GM12872 (cell line): Measurements from ENCODE around the gene FBXO11.

ENCODE experiments used
- TF ChIP-seq, protein P1 (sequence below): IDR thresholded peaks from 3 replicates; pipeline ENCODE4 v1.5.1; 2011; ENCODE audit warnings: low read depth, mild to moderate bottlenecking, low read length, moderate library complexity; ENCODE audit not compliant: insufficient read depth

Gene FBXO11

DNA sequence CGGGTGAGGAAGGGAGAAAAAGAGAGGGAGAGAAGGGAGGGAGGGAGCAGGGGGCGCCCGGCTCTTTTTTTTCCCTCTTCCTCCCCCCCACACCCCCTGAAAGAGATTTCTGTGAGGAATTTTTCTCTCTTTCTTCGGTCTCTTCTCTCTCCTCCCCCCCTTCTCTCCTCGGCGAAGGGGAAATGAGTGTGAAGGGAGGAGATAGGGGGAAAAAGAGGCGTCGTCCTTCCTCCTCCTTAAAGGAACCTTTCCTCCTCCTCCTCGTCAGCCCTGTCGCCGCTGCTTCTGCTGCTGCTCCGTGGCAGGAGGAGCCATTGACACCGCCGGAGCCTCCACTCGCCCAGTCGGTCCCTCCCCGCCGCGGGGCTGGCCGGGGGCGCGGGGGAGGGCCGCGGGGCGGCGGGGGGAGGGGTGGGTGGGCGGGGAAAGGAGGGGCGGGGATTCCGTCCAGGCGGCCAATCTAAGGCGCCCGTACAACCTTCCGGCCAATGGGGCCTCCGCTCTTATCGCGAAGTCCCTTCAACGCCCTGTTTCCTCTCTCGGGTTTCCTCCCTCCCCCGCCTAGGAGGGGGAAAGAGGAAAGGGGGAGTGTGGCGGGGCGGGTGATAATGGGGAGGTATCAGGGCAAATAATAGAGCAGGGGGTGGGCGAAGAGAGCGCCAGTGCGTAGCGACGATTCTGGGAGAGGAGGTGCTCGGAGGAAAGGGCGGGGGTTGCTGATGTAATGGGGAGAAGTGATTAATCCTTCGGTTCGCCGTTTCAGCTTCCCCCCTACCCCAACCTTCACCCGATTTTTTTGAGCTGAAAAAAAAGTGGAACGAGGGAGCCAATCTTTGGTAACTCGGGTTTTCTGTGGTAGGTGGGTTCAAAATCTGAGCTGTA is at the start of gene FBXO11:
Gene FBXO11, minus strand, starts transcription at position 342 of the 882 bp plus-strand sequence. CDS start 778 bp downstream, outside the sequence.
- TF ChIP-seq, protein P1, sequence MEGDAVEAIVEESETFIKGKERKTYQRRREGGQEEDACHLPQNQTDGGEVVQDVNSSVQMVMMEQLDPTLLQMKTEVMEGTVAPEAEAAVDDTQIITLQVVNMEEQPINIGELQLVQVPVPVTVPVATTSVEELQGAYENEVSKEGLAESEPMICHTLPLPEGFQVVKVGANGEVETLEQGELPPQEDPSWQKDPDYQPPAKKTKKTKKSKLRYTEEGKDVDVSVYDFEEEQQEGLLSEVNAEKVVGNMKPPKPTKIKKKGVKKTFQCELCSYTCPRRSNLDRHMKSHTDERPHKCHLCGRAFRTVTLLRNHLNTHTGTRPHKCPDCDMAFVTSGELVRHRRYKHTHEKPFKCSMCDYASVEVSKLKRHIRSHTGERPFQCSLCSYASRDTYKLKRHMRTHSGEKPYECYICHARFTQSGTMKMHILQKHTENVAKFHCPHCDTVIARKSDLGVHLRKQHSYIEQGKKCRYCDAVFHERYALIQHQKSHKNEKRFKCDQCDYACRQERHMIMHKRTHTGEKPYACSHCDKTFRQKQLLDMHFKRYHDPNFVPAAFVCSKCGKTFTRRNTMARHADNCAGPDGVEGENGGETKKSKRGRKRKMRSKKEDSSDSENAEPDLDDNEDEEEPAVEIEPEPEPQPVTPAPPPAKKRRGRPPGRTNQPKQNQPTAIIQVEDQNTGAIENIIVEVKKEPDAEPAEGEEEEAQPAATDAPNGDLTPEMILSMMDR, result peak; percentile 77

DNA sequence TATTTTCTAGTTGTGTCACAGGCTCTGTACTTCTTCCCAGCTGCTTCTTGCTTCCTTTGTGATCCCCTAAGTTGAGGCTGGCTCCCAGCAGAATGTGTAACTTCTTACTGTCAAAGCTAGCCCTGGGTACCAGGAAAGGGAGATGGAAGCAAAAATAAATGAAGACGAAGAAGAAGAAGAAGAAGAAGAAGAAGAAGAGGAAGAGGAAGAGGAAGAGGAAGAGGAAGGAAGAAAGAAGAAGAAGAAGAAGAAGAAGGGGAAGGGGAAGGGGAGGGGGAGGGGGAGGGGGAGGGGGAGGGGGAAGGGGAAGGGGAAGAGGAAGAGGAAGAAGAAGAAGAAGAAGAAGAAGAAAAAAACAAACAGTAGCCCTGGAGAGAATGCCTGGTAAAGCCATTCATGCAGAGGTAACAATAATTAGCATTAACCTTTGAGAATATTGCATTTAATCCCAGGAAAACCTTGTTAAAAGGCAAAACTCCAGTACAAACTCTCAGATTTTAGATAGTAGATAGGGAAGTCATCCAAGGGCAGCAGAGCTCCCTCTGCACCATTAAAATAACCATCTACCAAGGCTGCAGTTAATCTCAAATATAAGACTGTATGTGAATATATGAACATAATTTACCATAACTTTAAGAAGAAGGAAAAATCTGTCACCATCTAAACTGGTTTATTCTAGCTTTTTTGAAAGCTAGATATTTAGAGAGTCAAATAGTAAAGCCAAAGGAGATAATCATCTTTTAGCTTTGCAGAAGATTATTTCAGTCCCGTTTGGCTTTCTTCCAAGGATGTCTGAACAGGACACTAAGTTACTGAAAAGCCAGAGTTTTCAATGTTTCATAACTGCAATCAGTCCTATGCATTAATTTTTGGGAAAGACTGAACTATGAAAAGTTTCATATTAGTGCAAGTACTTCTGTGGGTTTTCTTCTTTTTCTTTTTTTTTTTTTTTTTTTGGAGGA is 44.3 kb upstream of the FBXO11 start:
- TF ChIP-seq, protein P1, result no peak

DNA sequence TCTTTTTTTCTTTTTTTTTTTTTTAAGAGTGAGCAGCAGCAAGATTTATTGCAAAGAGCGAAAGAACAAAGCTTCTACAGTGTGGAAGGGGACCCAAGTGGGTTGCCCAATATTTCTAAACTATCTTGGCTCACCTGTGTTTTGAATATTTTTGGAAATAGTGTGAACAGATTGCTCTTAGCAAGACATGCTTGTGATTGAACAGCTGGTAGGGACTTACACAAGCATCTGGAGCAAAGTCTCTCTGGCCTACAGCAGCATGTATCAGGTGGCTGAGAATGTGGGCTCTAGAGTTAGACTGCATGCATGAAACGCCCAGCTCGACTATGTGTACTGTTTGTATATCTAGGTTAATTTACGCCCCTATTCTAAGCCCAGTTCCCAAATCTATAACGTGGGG is 40.3 kb upstream of the FBXO11 start:
- TF ChIP-seq, protein P1, result no peak

DNA sequence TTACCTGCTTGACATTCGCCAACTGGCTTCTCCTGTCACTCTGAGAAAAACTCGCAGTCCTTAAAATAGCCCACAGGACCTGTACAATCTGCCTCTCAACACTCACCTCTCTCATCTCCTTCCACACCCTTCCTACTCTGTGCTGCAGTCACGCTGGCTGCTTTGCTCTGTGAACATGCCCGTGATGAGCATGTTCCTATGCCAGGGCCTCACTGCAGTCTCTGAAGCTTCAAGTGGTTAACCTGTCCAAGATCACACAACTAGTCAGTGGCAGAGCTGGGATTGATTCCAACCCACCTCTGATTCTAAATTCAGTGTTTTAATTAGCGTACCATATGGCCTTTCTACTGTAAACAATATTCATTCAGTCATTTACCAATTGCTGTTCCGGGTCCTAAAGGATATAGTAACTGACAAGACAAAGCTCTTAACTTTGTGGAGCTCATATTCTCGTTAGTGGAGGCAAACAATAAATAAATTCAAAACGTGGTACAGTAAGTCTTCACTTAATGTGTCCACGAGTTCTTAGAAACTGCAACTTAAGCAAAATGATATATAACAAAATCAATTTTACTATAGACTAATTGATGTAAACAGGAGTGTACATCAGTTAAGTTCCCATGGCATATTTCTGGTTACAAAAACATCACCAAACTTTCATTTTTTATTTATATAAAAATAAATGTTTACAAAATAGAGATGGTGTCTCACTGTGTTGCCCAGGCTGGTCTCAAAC is 38.9 kb upstream of the FBXO11 start:
- TF ChIP-seq, protein P1, result no peak

DNA sequence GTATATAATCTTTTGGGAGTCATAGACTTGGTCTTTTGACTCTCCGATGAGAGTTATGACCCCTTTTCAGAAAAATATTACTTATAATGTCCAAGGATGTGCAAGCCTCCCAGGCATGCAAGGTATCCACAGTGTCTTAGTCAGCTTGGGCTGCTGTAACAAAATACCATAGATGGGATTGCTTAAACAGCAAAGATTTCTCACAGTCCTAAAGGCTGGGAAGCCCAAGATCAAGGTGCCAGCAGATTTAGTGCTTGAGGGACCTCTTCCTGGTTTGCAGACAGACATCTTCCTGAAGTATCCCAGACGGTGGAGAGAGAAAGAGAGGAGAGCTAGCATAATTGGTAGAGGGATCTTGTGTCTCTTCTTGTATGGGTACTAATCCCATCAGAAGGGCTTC is 35.6 kb upstream of the FBXO11 start:
- TF ChIP-seq, protein P1, result no peak

DNA sequence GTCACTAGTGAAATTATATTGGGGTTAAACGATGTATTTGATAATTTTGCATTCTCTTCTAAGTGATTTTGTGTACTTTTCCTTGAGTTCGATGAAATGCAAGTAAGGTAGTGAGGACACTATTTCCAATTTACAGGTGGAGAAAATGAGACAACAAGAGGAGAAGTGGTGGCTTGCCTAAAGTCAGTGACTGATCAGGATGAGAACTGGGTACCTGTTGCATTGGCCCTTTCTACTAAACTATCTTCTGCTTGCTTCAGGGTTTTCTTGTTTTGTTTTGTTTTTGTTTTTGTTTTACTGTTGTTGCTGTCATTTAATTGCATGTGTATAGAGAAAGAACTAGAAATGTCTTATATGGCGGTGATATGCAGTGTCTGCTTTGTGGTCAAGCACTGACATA is 31.4 kb upstream of the FBXO11 start:
- TF ChIP-seq, protein P1, result no peak
